Activated naive CD4-positive, alpha-beta T cell treated with anti-CD3 and anti-CD28 coated beads, Interleukin-2, amount 10 ng/mL, durations not matched to agents 7 days and 5 days (primary cell): ENCODE results near the gene LAT.

ENCODE experiments used
- CTCF ChIA-PET: fragments of 350-600 bp; sonication (Branson Sonifier 250); formaldehyde crosslinking; loops from one replicate; lab custom pipeline; 2021; ENCODE audit warnings: antibody characterized with exemption; lab: Charles Lee
- DNase-seq: peaks from one replicate; pipeline ENCODE4 v3.0.0-alpha.2; 2020
- H3K27ac Mint-ChIP-seq: one replicate; pipeline ENCODE4 v1.8.0; 2021; ENCODE audit warnings: mild to moderate bottlenecking, moderate library complexity, mixed read lengths
- H3K27me3 Mint-ChIP-seq: one replicate; pipeline ENCODE4 v1.8.0; 2021; ENCODE audit warnings: mild to moderate bottlenecking, mixed read lengths
- H3K36me3 Mint-ChIP-seq: one replicate; pipeline ENCODE4 v1.8.0; 2021; ENCODE audit warnings: mixed read lengths
- H3K4me1 Mint-ChIP-seq: one replicate; pipeline ENCODE4 v1.8.0; 2021; ENCODE audit warnings: mixed read lengths
- H3K4me3 Mint-ChIP-seq: one replicate; pipeline ENCODE4 v1.8.0; 2021; ENCODE audit warnings: mild to moderate bottlenecking, moderate library complexity, mixed read lengths
- H3K9me3 Mint-ChIP-seq: one replicate; pipeline ENCODE4 v1.8.0; 2021; ENCODE audit warnings: mixed read lengths

LAT gene

GRCh38 chr16:29007730-29008593 is 23.1 kb downstream of the LAT start:
- Mint-ChIP-seq H3K36me3 (no peaks in the 10 kb centered on the region), H3K9me3 (no peaks in the 10 kb centered on the region), H3K27me3 (no peaks in the 10 kb centered on the region), H3K4me1 (peaks cover 53% of the 10 kb centered on the region), H3K4me3 (peak overlapping the region; percentile 10), H3K27ac (peak overlapping the region; percentile 98)
- DNase-seq: peak; percentile 81
- CTCF ChIA-PET: interaction anchor here (1.0 to 1.1 kb wide), 2 partner anchors 9 to 13 kb away, joined by 3 read pairs; no protein-coding TSS in a partner anchor

DNA sequence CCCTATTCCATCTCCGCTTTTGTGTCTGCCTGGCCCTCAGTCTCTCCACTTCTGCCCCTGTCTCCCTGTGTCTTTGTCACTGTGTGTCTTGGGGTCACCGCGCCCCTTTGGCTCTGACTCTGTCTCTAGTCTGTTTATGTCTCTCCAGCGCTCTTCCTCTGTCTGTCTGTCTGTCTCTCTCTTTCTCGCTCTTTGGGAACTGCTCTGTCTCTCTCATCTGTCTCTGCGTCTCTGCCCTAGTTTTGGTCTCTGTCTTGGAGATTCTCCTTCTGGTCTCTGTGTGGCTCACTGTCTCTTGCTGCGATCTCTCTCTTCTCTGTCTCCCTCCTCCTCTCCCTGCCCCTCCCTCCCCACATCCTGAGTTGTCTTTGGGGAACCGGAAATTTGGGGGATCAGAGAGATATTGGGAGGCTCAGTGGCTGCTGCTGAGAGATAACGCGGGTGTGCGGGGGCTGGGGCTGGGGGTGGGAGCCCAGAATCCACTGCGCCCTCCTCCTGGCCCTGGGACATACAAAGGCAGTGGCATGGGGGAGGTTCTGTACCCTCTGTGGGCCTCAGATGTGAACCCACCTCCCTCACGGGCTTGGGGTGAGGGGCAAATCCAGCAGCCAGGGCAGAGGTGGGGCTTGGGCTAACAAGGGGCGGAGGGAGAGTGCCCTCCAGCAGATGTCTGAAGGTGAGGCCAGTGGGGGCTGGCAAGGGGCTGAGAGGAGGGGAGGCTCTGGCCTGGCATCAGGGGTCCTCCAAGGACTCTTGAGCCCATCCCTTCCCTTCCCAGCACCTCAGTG is 24.4 kb downstream of the LAT start:
- CTCF ChIA-PET: no interaction called here
- H3K36me3 Mint-ChIP-seq: no peaks in the 10 kb centered on the region
- peaks cover 64% of the 10 kb centered on the region for H3K4me1 Mint-ChIP-seq
- H3K27ac Mint-ChIP-seq: peak overlapping the region; percentile 98
- no peaks in the 10 kb centered on the region for H3K27me3 Mint-ChIP-seq
- H3K9me3 Mint-ChIP-seq: no peaks in the 10 kb centered on the region
- H3K4me3 Mint-ChIP-seq: peak overlapping the region; percentile 63
- DNase-seq: peak; percentile 58

DNA sequence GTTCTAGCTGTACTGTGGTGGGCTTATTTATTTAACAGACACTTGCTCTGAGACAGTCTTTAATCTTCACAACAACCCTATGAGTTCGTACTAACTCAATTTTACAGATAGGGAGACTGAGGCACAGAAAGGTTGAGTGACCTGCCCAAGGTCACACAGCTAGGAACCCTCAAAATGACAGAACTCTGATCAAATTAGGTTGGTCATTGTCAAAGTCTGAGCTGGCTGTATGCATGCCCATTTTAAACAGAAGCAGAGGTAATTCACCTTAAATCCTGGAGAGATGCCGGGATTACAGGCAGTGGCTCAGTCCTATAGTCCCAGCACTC is 24.9 kb downstream of the LAT start:
- Mint-ChIP-seq H3K4me3 (no peak overlapping the region), H3K27me3 (no peaks in the 10 kb centered on the region), H3K27ac (peak overlapping the region; percentile 98), H3K36me3 (no peaks in the 10 kb centered on the region), H3K4me1 (peaks cover 68% of the 10 kb centered on the region), H3K9me3 (no peaks in the 10 kb centered on the region)
- CTCF ChIA-PET: no interaction called here
- DNase-seq: no peak

- Mint-ChIP-seq H3K27ac (peak overlapping the region; percentile 28), H3K4me3 (no peak overlapping the region), H3K36me3 (no peaks in the 10 kb centered on the region), H3K27me3 (no peaks in the 10 kb centered on the region), H3K4me1 (peaks cover 67% of the 10 kb centered on the region), H3K9me3 (no peaks in the 10 kb centered on the region)
- no peak for DNase-seq
- CTCF ChIA-PET: interaction anchor here (1.0 to 2.1 kb wide), 2 partner anchors 9 to 25 kb away, joined by 3 to 6 read pairs; no protein-coding TSS in a partner anchor
Measured at GRCh38 chr16:29011112-29011511, 26.3 kb downstream of the LAT start.

- H3K4me3 Mint-ChIP-seq: no peak overlapping the region
- CTCF ChIA-PET: interaction anchor here (1.0 to 2.1 kb wide), 2 partner anchors 9 to 25 kb away, joined by 3 to 6 read pairs; no protein-coding TSS in a partner anchor
Measured at GRCh38 chr16:29011851-29012250, 27.0 kb downstream of the LAT start.

DNA sequence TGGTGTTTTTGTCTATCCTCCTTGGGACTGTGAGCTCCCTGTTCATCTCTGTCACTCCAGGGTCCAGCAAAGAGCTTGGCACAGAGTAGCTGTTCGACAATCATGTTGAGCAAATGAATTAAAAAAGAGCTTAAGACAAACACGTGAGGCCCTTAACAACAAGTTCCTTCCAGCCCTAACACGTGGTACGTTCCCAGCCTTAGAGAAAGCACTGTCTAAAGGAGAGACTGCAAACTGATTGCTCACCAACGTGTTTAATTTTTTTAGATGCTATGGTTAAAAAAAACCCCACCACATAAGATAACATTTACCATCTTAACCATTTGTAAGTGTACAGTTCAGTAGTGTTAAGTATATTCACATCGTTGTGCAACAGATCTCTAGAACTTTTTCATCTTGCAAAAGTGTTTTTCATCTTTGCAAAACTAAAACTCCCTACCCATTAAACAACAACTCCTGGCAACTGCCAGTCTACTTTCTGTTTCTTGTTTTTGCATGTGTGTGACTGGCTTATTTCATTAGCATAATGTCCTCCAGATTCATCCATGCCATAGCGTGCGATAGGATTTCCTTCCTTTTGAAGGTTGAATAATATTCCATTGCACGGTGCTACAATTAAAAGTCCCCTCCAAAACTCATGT is 28.2 kb downstream of the LAT start:
- Mint-ChIP-seq H3K27me3 (no peaks in the 10 kb centered on the region), H3K9me3 (no peaks in the 10 kb centered on the region), H3K4me1 (peaks cover 56% of the 10 kb centered on the region), H3K27ac (peak overlapping the region; percentile 98), H3K36me3 (no peaks in the 10 kb centered on the region), H3K4me3 (no peak overlapping the region)
- peak; percentile 43 for DNase-seq
- CTCF ChIA-PET: interaction anchor here (0.6 to 1.2 kb wide), 2 partner anchors 17 to 29 kb away, joined by 3 read pairs; no protein-coding TSS in a partner anchor

More at GRCh38 chr16:29011851-29012250, 27.0 kb downstream of the LAT start:
- no peak for DNase-seq
- peak overlapping the region; percentile 98 for H3K27ac Mint-ChIP-seq
- H3K36me3 Mint-ChIP-seq: no peaks in the 10 kb centered on the region
- no peaks in the 10 kb centered on the region for H3K9me3 Mint-ChIP-seq
- no peaks in the 10 kb centered on the region for H3K27me3 Mint-ChIP-seq
- peaks cover 66% of the 10 kb centered on the region for H3K4me1 Mint-ChIP-seq

DNA sequence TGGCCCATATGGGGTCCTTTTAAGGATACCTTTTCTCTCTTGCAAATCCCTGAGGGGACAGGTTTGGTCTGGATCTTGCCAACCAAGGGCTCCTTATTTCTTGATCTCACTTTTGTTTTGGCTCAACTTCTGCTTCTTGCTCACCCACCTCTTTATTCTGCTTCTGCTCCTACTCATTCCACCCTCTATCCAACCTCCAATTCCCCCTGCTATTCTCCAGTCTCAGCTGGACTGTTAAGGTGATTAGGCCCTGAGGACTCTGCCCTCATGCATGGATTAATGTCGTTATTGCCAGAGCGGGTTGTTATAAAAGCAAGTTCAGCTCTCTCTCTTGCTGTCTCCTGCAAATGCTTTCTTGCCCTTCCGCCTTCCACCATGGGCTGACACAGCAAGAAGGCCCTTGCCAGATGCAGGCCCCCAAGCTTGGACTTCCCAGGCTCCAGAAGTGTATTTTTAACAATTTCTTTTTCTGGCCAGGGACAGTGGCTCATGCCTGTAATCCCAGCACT is 29.8 kb downstream of the LAT start:
- CTCF ChIA-PET: interaction anchor here (0.9 kb wide), 1 partner anchor 34 kb away, joined by 3 read pairs; no protein-coding TSS in a partner anchor
- Mint-ChIP-seq H3K27ac (no peak overlapping the region), H3K4me3 (no peak overlapping the region), H3K36me3 (no peaks in the 10 kb centered on the region), H3K4me1 (peaks cover 41% of the 10 kb centered on the region), H3K9me3 (no peaks in the 10 kb centered on the region), H3K27me3 (no peaks in the 10 kb centered on the region)
- no peak for DNase-seq

GRCh38 chr16:29022196-29022595 is 37.3 kb downstream of the LAT start:
- no peaks in the 10 kb centered on the region for H3K27me3 Mint-ChIP-seq
- no peak for DNase-seq
- H3K9me3 Mint-ChIP-seq: no peaks in the 10 kb centered on the region
- CTCF ChIA-PET: interaction anchor here (1.2 kb wide), 1 partner anchor 48 kb away, joined by 3 read pairs; no protein-coding TSS in a partner anchor
- H3K27ac Mint-ChIP-seq: no peak overlapping the region
- H3K4me1 Mint-ChIP-seq: peaks cover 39% of the 10 kb centered on the region
- no peak overlapping the region for H3K4me3 Mint-ChIP-seq
- H3K36me3 Mint-ChIP-seq: no peaks in the 10 kb centered on the region

DNA sequence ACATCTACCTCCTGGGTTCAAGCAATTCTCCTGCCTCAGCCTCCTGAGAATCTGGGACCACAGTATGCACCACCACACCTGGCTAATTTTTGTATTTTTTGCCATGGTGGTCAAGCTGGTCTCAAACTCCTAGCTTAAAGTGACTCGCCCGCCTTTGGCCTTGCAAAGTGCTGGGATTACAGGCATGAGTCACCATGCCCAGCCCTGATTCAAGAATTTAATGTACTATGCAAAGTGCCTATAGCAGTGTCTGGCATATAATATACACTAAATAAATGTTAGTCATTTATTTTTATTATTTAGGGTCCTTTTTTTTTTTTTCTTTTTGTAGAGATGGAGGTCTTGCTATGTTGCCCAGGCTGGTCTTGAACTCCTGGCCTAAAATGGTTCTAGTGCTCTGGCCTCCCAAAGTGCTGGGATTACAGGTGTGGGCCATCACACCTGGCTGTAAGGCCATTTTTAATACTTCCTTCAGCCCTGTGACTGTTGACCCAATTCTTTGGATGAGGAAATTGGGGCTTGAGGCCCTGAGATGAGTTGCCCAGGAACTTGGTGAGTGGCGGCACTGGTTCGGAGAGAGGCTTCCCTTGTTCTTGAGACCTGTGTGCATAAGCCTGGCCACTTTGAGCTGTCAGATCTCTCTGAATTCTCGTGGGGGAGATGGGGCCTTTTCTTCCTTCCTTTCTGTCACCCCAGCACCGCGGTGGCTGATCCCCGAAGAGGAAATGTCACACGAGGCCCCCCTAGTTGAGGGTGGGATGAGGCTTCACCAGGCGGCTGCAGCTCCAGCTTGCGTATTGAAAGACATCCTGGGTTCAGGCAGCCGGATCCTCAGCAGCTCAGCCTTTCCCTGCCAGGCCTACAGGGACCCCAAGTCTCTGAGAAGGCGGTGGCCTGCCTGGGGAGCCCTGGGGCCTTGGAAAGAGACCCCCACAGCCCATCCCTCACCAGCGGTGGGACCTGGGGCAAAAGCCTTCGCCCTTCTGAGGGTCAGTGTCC is 38.7 kb downstream of the LAT start:
- H3K36me3 Mint-ChIP-seq: no peaks in the 10 kb centered on the region
- peaks cover 46% of the 10 kb centered on the region for H3K4me1 Mint-ChIP-seq
- no peaks in the 10 kb centered on the region for H3K9me3 Mint-ChIP-seq
- no peak overlapping the region for H3K4me3 Mint-ChIP-seq
- H3K27ac Mint-ChIP-seq: peak overlapping the region; percentile 60
- H3K27me3 Mint-ChIP-seq: no peaks in the 10 kb centered on the region
- CTCF ChIA-PET: interaction anchor here (0.9 to 1.8 kb wide), 2 partner anchors 46 kb away, joined by 3 to 5 read pairs; no protein-coding TSS in a partner anchor
- no peak for DNase-seq

GRCh38 chr16:29024278-29024677 is 39.4 kb downstream of the LAT start:
- no peaks in the 10 kb centered on the region for H3K36me3 Mint-ChIP-seq
- H3K4me1 Mint-ChIP-seq: peaks cover 53% of the 10 kb centered on the region
- no peak for DNase-seq
- H3K27me3 Mint-ChIP-seq: no peaks in the 10 kb centered on the region
- CTCF ChIA-PET: interaction anchor here (1.8 kb wide), 1 partner anchor 47 kb away, joined by 5 read pairs; no protein-coding TSS in a partner anchor
- H3K4me3 Mint-ChIP-seq: no peak overlapping the region
- H3K9me3 Mint-ChIP-seq: no peaks in the 10 kb centered on the region
- H3K27ac Mint-ChIP-seq: no peak overlapping the region

GRCh38 chr16:29025218-29025617 is 40.4 kb downstream of the LAT start:
- H3K27ac Mint-ChIP-seq: peak overlapping the region; percentile 77
- H3K4me3 Mint-ChIP-seq: no peak overlapping the region
- peaks cover 57% of the 10 kb centered on the region for H3K4me1 Mint-ChIP-seq

GRCh38 chr16:29025735-29026134 is 40.9 kb downstream of the LAT start:
- Mint-ChIP-seq H3K27me3 (no peaks in the 10 kb centered on the region), H3K9me3 (no peaks in the 10 kb centered on the region), H3K4me3 (no peak overlapping the region), H3K27ac (peak overlapping the region; percentile 77), H3K4me1 (peaks cover 57% of the 10 kb centered on the region), H3K36me3 (no peaks in the 10 kb centered on the region)
- DNase-seq: no peak
- CTCF ChIA-PET: interaction anchor here (1.8 kb wide), 1 partner anchor 48 kb away, joined by 5 read pairs; no protein-coding TSS in a partner anchor

More at GRCh38 chr16:29025218-29025617, 40.4 kb downstream of the LAT start:
- Mint-ChIP-seq H3K9me3 (no peaks in the 10 kb centered on the region), H3K27me3 (no peaks in the 10 kb centered on the region), H3K36me3 (no peaks in the 10 kb centered on the region)
- peak; percentile 33 for DNase-seq
- CTCF ChIA-PET: interaction anchor here (1.8 kb wide), 1 partner anchor 47 kb away, joined by 5 read pairs; no protein-coding TSS in a partner anchor
